HG03066 (cell line): ENCODE data around the gene KCNN2.

Experiments used
- ATAC-seq: cut with Tn5 transposase; IDR thresholded peaks from one replicate; pipeline ENCODE4 v1.9.1; 2021; ENCODE audit warnings: low read depth; ENCODE audit not compliant: unreplicated experiment

KCNN2 gene

DNA sequence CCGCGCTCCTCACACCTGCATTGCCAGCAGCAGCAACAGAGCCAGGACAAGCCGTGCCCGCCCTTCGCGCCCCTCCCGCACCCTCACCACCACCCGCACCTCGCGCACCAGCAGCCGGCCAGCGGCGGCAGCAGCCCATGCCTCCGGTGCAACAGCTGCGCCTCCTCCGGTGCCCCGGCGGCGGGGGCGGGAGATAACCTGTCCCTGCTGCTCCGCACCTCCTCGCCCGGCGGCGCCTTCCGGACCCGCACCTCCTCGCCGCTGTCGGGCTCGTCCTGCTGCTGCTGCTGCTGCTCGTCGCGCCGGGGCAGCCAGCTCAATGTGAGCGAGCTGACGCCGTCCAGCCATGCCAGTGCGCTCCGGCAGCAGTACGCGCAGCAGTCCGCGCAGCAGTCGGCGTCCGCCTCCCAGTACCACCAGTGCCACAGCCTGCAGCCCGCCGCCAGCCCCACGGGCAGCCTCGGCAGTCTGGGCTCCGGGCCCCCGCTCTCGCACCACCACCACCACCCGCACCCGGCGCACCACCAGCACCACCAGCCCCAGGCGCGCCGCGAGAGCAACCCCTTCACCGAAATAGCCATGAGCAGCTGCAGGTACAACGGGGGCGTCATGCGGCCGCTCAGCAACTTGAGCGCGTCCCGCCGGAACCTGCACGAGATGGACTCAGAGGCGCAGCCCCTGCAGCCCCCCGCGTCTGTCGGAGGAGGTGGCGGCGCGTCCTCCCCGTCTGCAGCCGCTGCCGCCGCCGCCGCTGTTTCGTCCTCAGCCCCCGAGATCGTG is 517 bp downstream of the KCNN2 start:
- peak; percentile 32 for ATAC-seq

DNA sequence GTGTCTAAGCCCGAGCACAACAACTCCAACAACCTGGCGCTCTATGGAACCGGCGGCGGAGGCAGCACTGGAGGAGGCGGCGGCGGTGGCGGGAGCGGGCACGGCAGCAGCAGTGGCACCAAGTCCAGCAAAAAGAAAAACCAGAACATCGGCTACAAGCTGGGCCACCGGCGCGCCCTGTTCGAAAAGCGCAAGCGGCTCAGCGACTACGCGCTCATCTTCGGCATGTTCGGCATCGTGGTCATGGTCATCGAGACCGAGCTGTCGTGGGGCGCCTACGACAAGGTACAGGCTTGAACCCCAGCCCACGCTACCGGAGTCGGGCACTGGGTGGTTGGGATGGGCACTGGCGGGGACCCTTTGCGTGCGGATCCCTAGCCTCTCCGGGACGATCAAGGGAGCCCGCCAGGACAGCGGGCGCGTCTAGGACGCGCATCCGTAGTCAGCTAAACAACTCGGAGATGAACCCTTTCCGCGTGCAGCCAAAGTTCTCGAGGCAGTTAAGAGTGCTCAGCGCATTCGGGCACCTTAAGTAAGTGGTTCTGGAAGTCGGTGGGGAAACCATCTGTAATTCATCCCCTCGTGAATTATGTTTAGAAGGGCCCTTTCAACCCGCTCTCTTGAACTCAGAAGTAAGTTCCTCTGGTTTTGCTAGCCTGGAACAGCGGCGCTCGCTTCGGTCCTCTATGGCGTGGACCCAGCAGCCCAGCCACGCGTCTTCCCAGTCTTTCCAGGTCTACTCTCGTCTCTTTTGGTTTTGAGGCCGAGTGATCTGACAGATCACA is 1.3 kb downstream of the KCNN2 start:
- no peak for ATAC-seq

DNA sequence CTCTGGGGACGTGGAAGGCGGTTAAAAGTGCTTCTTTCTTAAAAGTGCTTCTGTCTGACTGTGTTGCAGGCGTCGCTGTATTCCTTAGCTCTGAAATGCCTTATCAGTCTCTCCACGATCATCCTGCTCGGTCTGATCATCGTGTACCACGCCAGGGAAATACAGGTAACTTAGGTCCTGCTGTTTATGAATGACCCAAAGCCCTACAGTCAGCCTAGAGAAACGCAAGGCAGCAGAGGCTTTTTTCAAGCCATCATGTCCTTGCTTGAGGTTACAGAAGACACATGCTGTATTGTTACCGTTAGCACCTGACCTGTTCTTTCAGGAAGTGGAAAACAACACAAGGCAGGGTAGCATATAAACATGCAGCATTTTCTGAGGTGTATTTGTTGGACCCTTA is 2.0 kb downstream of the KCNN2 start:
- ATAC-seq, result no peak

DNA sequence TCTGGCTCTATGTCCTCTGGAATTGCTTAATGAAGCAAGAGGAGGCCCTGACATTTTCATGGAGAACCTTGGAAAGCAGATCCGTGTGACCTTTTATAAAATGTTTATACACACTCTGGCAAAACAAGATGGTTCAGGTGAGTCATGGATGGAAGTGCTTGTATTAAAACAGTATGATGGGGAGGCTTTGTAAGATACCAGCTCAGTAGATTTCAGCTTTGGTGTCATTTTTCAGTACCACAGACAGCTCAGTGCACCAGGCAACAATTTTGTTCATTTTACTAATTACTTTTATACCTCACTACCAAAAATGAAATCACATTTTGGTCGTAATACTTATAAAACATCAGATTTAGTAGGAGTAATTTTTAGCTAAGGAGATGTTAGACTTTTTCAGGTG is 5.2 kb downstream of the KCNN2 start:
- ATAC-seq, result no peak

DNA sequence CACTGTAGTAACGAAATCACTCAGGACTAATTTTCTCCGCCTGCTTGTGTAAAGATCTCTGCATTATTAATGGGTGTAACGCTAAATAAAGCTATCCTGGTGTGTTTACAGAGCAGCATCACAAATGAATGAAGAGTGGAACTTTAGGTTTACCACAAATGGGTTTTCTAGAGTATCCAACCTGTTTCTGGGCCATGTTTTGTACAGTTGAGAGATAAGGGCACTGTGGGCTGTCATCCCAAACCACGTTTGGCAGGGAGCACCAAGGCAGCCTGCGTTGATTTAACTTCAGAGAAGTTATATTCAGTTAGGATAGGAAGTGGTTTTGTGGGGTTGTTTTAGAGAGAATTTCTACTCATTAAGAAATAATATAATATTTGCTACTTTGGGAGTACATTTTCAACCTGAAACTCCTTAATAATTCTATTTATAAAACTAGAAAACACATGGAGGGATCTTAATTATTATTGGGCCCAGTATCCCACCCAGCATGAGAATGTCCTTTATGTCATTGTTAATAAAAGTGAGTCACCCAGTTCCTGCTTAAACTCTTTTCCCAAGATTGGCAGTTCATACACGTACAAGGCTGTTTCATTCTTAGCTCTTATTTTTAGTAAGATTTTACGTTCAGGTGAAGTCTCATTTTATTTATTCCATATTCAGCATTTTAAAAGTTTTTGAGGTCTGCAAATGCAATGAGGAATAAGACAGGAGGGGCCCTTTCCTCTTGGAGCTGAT is 8.0 kb downstream of the KCNN2 start:
- no peak for ATAC-seq

DNA sequence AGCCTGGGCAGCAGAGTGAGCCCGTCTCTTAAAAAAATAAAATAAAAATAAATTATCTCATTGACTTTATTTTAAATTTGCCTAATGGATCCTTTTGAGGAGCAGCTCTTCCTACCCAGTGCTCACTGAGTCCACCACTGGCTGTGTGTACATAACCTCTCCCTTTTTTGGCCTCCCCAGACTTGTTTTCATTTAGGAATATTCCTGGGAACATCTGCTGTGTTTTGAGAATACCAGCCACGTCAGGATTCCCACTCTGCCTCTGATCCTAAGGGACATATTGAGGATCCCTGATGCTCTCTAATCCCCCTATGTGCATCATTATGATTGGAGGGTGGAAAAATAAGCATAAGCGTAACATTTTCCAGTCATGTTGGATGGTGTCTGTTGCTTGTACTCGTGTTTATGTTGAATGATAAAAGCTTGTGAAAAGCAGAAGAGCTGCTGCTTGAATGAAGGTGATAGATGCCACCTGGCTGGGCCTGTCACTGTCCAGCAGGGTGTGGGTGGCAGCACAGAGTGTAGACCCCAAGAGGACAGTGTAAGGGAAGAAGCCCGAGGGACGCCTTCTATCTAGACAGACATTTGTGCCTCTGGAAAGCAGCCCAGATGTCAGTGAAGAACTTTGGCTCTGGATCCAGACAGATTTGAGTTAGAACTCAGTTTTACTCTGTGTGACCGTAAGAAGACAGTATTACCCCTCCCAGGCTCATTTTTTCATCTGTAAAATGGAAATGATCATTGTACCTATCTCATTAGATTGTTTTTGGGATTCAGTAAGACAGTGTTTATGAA is 15.4 kb downstream of the KCNN2 start:
- no peak for ATAC-seq

DNA sequence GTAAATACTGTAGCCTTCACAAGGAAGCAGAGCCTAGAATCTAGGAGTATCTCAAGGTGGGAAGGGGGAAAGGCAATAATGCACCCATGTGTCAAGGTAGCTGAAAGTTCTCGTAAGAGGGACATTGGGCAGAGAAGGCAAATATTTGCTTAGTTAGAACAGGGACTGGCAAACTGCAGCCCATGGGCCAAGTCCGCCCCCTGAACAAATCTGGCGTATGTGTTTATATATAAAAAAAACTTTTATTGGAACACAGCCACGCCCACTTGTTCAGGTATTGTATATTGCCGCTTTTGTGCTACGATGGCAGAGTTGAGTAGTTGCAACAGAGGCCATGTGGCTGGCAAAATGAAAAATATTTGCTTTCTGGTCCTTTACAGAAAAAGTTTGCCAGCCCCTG is 16.1 kb downstream of the KCNN2 start:
- no peak for ATAC-seq

DNA sequence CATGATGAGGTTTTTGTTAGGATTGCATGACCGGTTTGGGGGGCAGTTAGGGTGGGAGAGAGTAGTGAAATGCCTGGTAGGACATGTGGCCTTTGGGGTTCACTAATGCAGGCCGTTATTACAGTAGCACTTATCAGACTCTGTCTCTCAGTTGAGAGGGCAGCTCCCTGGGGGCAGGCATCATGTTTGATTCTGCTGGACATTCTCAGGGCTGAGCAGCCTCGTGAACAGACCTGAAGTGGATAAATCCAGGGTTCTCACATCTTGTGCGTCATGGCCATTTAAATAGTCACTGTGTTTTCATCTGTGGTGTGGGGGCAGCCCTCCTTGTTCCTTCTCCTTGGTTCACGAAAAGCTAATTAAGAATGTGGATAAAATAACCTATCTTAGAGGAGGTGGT is 18.9 kb downstream of the KCNN2 start:
- ATAC-seq, result no peak

DNA sequence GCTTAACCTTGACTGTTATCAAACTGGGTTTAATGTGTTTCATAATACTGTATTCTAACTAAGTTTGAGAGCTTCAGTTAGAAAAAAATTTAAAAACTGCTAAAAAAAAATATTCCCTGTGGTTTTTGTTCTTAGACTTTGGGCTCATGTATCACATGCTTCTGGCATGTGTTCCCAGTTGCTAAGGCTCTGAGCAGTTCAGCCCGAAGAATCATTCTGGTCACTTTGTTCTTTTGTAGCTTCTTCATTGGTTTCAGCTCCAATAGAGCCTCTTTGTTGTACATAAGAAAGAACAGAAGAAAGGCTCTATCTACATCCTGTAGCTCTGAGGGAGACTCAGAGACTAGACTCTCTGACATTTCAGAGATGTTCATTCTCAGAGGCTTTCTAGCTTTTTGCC is 25.6 kb downstream of the KCNN2 start:
- ATAC-seq, result no peak

DNA sequence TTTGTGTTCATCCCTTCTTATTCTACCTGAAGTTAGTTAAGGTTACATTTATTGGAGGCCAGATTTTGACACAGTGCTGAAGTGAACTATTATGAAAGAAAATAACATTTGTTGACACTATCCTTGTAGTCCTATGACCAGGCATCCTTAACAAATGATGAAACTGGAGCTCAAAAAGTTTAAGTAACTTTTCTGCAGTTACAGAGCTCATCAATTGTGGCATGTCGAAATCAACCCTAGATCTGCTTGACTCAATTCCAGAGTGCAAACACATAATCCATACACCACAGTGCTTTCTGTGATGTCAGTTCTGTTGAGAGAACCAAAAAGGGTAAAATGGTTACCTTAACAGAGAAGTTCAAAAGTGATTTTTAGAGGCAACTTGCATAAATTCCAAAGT is 28.6 kb downstream of the KCNN2 start:
- ATAC-seq, result no peak

DNA sequence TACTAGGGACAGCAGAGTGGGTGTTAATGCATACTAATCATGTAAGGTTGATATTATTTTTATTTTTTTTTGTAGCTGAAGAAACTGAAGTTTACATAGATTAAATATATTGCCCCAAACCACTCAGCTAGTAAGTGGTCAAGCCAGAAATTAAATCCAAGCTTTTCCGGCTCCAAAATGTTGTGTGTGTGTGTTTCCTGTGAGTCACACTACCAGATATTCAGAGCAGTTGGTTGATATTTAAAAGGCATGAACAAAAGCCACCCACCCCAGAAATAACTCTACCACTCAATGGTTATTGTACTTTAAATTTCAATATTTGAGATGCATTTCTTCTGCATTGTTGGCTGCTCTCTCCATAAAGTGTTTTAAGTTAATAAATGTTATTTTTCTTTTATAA is 29.5 kb downstream of the KCNN2 start:
- no peak for ATAC-seq

DNA sequence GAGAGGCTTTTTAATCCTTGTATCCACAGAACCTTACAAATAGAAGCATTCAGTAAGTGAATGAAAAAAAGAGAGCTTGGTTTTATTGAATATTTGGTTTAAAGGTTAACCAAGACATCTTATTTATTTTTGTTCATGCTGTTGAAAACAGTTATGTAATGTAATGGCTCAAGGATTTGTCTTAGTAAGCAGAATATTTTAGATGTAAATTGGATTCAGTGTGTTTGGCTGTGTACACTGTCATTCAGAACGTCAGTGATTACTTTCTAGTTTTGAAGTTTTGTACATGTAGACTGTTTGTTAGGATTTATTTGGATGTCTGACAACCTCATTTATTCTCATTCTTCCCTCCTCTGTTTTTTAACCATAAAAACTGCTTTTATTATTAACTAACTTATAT is 31.3 kb downstream of the KCNN2 start:
- no peak for ATAC-seq

DNA sequence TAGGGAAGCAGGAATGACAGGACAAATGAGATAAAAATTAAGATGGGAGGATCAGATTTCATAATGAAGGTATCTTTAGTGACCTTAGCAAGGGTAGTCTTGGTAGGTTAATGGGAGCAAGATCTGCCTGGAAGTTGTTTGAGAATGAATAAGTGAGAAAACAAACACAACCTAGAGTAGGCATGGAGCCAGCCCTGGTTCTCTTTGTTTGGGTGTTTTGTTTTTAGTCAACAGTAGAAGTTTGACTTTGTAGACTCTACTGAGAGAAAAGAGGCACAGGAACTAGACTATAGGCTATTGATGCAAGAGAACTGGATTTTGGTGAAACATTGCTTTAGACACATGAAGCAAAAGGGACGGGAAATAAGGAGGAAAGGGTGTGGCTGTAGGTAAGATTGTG is 40.3 kb downstream of the KCNN2 start:
- no peak for ATAC-seq

DNA sequence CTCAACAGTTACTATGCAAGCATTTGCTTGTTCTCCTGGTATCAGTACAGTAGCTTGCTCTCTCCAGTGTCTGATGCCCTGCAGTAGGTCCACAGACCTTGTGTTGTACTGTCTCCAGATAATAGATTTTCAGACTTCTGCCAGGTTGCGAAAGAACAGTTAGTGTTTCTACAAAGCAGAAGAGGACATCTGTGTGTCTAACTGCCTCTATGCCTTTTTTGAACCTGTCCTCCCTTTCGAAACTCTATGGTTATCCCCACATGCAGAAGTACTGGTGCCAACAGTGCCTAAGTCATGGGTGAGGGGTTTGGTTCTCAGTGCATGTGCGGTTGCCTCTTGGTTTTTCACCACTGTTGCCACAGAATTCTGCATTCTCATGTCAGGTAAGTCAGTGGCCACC is 45.9 kb downstream of the KCNN2 start:
- no peak for ATAC-seq

DNA sequence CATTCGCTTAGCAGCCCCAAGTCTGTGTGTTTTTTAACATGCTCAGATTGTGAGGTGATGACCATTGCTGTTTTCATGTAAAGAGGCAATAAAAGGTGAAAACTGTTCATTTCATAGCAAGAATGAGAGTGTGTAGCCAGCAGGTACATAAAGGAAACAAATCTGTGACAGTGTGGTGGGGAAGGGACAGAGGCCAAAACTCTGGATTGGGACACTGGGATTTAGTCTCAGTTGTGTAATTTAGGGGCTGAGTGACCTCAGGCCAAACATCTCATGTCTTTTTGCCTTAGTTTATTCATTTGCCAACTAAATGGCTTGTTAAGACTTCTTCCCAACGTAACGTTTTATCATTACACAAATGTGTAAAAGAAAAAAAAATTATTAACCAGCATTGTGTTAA is 47.0 kb downstream of the KCNN2 start:
- no peak for ATAC-seq

DNA sequence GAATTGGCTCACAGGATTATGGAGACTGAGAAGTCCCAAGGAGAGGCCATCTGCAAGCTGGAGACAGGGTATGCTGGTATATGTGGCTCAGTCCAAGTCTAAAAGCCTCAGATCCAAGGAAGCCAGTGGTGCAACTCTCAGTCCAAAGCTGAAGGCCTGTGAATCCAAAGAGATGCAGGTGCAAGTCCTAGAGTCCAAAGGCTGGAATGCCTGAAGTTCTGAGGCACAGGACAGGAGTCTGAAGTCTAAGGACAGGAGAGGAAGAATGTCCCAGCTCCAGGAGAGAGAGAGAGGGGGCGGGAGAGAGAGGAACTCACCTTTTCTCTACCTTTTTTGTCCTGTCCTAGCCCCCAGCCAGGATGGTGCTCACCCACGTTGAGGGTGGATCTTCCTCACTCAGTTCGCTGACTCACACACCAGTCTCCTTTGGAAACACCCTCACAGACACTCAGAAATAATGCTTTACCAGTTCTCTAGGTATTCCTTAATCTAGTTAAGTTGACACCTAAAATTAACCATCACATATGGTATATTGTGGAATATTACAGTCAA is 49.6 kb downstream of the KCNN2 start:
- ATAC-seq, result no peak

DNA sequence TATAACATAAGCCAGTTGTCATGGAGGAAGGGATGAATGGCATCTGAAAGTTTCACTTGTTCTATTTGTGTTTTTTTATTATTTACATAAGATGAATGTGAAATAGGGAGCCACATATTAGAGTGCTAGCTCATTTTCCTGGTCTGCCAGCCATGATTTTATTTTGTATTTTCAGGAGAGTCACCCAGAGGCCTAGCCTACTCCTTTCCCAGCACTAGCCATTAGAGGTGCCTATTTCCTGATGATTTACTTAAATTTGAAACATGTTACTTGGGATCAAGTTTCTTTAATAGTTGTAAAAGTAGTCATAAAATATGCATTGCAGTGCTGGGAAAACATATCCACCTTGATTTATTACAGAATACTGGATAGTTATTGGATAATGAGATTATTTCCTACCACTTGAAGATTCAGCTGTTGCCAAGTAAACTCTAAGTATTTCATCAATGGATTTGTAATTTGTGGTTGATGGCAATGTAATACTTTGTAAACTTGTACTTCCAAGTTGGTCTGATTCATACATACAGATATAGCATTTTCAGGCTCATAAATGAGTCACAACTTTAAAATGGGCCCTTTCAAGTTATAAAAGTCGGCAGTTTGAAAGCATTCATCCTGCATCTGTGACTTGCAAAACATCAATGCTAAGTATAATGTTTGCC is 50.8 kb downstream of the KCNN2 start:
- no peak for ATAC-seq

DNA sequence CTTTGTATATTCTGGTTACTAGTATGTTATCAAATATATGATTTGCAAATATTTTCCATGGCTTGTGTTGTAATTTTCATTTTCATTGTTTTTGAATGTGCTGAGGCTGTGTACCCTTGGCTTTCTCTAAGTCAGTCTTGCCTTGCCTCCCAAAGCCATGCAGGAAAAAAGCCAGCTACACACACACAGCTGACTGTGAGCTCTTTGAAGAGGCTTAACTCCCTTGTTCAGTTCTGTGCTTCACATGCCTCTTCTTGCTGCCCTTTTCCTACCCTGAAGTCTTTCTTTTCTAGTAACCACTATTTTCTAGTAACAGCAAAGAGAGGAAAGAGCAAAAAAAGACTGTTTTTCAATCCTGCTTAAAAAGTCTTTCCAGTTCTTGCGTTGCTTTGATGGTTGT is 53.9 kb downstream of the KCNN2 start:
- no peak for ATAC-seq

DNA sequence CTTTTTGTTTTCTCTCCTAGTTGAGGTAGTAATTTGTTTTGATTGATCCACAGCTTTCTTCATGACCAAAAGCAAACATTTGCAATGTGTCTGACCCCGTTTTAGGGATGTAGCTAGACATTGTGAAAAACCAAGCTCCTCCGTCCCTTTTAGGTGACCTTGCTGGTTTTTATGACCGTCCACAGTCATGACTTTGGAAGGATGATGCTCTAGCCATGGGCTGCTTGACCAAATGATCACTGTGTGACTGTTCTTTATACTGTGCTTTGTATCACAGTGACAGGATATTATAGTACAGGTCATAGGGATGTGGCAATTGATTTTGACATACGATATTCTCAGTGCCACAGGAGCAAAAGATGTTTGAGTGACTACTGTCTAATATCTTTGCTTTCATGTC is 54.4 kb downstream of the KCNN2 start:
- no peak for ATAC-seq

DNA sequence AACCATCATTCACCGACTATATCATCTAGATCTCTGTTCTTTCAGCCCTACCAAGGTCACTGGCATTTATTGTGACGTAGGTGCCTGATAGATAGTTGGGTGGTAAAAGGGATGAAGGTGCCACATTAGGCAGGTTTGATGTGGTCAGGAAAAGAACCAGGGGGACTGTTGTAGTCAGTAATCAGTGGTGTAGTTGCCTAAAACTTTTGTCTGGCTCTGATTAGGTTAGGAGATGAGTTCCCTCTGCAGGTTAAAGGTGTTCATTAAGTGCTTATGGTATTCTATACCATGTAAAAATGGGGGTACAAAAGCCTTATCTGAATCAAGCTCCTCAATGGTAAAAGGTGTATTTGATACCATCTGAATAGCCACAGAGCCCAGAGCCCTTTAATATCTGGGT is 55.6 kb downstream of the KCNN2 start:
- ATAC-seq, result no peak
